HEK293 (cell line): Measurements from ENCODE around the gene SMC3.

Experiments
- AEBP2 ChIP-seq: fragments of 450-650 bp; formaldehyde crosslinking; IDR thresholded peaks from 2 replicates; pipeline ENCODE4 v1.5.1; 2016; ENCODE audit warnings: missing biosample characterization, missing genetic modification characterization, borderline replicate concordance
- BCL11A ChIP-seq: fragments of 450-650 bp; formaldehyde crosslinking; IDR thresholded peaks from 2 replicates; pipeline ENCODE4 v1.5.1; 2016; ENCODE audit warnings: low read depth, missing biosample characterization, missing genetic modification characterization
- EGR2 ChIP-seq: fragments of 450-650 bp; formaldehyde crosslinking; IDR thresholded peaks from 2 replicates; pipeline ENCODE4 v1.5.1; 2016; ENCODE audit warnings: low read depth, missing biosample characterization, missing genetic modification characterization
- GLI4 ChIP-seq: fragments of 450-650 bp; formaldehyde crosslinking; IDR thresholded peaks from 2 replicates; pipeline ENCODE4 v1.5.1; 2016; ENCODE audit warnings: missing biosample characterization, missing genetic modification characterization
- GLIS2 ChIP-seq: fragments of 450-650 bp; formaldehyde crosslinking; IDR thresholded peaks from 2 replicates; pipeline ENCODE4 v1.5.1; 2016; ENCODE audit warnings: missing biosample characterization, missing genetic modification characterization
- HIC1 ChIP-seq: fragments of 450-650 bp; formaldehyde crosslinking; IDR thresholded peaks from 2 replicates; pipeline ENCODE4 v1.5.1; 2016; ENCODE audit warnings: missing biosample characterization, missing genetic modification characterization
- KLF10 ChIP-seq: fragments of 450-650 bp; IDR thresholded peaks from 2 replicates; pipeline ENCODE4 v1.5.1; 2018; ENCODE audit warnings: missing biosample characterization, mild to moderate bottlenecking, missing genetic modification characterization
- SP2 ChIP-seq: fragments of 450-650 bp; formaldehyde crosslinking; IDR thresholded peaks from 2 replicates; pipeline ENCODE4 v1.5.1; 2016; ENCODE audit warnings: missing biosample characterization, missing genetic modification characterization
- SP3 ChIP-seq: fragments of 450-650 bp; formaldehyde crosslinking; IDR thresholded peaks from 2 replicates; pipeline ENCODE4 v1.5.1; 2016; ENCODE audit warnings: missing biosample characterization, missing genetic modification characterization
- TCF7L2 ChIP-seq: IDR thresholded peaks from 2 replicates; pipeline ENCODE4 v1.6.1; 2011; ENCODE audit warnings: low read depth, mild to moderate bottlenecking, inconsistent platforms, low read length, moderate library complexity, borderline replicate concordance
- YY1 ChIP-seq: fragments of 450-650 bp; formaldehyde crosslinking; IDR thresholded peaks from 2 replicates; pipeline ENCODE4 v1.5.1; 2018; ENCODE audit warnings: missing biosample characterization, missing genetic modification characterization
- ZBTB1 ChIP-seq: fragments of 450-650 bp; formaldehyde crosslinking; IDR thresholded peaks from 2 replicates; pipeline ENCODE4 v1.5.1; 2016; ENCODE audit warnings: missing biosample characterization, missing genetic modification characterization
- ZBTB21 ChIP-seq: fragments of 450-650 bp; formaldehyde crosslinking; IDR thresholded peaks from 2 replicates; pipeline ENCODE4 v1.5.1; 2017; ENCODE audit warnings: missing biosample characterization, missing genetic modification characterization
- ZBTB26 ChIP-seq: fragments of 450-650 bp; formaldehyde crosslinking; optimal IDR thresholded peaks from 2 replicates; pipeline ENCODE3; 2016; ENCODE audit warnings: missing biosample characterization, mild to moderate bottlenecking, missing genetic modification characterization
- ZFP3 ChIP-seq: fragments of 450-650 bp; formaldehyde crosslinking; IDR thresholded peaks from 2 replicates; pipeline ENCODE4 v1.5.1; 2016; ENCODE audit warnings: low read depth, missing biosample characterization, missing genetic modification characterization
- ZFP37 ChIP-seq: fragments of 450-650 bp; formaldehyde crosslinking; IDR thresholded peaks from 2 replicates; pipeline ENCODE4 v1.5.1; 2016; ENCODE audit warnings: missing biosample characterization, missing genetic modification characterization
- ZNF10 ChIP-seq: fragments of 450-650 bp; formaldehyde crosslinking; IDR thresholded peaks from 2 replicates; pipeline ENCODE4 v1.5.1; 2017; ENCODE audit warnings: missing biosample characterization, missing genetic modification characterization
- ZNF114 ChIP-seq: fragments of 450-650 bp; formaldehyde crosslinking; IDR thresholded peaks from 2 replicates; pipeline ENCODE4 v1.5.0; 2017; ENCODE audit warnings: missing biosample characterization, missing genetic modification characterization
- ZNF138 ChIP-seq: fragments of 450-650 bp; formaldehyde crosslinking; IDR thresholded peaks from 2 replicates; pipeline ENCODE4 v1.5.1; 2016; ENCODE audit warnings: missing biosample characterization, missing genetic modification characterization, borderline replicate concordance
- ZNF140 ChIP-seq: fragments of 450-650 bp; formaldehyde crosslinking; IDR thresholded peaks from 2 replicates; pipeline ENCODE4 v1.5.1; 2016; ENCODE audit warnings: missing biosample characterization, missing genetic modification characterization
- ZNF155 ChIP-seq: fragments of 450-650 bp; formaldehyde crosslinking; IDR thresholded peaks from 2 replicates; pipeline ENCODE4 v1.5.1; 2016; ENCODE audit warnings: missing biosample characterization, missing genetic modification characterization
- ZNF169 ChIP-seq: fragments of 450-650 bp; formaldehyde crosslinking; IDR thresholded peaks from 2 replicates; pipeline ENCODE4 v1.5.1; 2016; ENCODE audit warnings: missing biosample characterization, missing genetic modification characterization
- ZNF184 ChIP-seq: fragments of 450-650 bp; IDR thresholded peaks from 2 replicates; pipeline ENCODE4 v1.5.1; 2018; ENCODE audit warnings: missing biosample characterization, mild to moderate bottlenecking, missing genetic modification characterization
- ZNF26 ChIP-seq: fragments of 450-650 bp; formaldehyde crosslinking; IDR thresholded peaks from 2 replicates; pipeline ENCODE4 v1.5.1; 2016; ENCODE audit warnings: missing biosample characterization, missing genetic modification characterization
- ZNF341 ChIP-seq: fragments of 450-650 bp; formaldehyde crosslinking; IDR thresholded peaks from 2 replicates; pipeline ENCODE4; 2016; ENCODE audit warnings: low read depth, missing biosample characterization, missing genetic modification characterization
- ZNF366 ChIP-seq: fragments of 450-650 bp; formaldehyde crosslinking; conservative IDR thresholded peaks from 2 replicates; pipeline ENCODE4 v1.5.1; 2016; ENCODE audit warnings: missing biosample characterization, missing genetic modification characterization
- ZNF37A ChIP-seq: fragments of 450-650 bp; IDR thresholded peaks from 2 replicates; pipeline ENCODE4 v1.5.1; 2018; ENCODE audit warnings: missing biosample characterization, missing genetic modification characterization
- ZNF558 ChIP-seq: fragments of 450-650 bp; formaldehyde crosslinking; IDR thresholded peaks from 2 replicates; pipeline ENCODE4 v1.5.1; 2016; ENCODE audit warnings: missing biosample characterization, missing genetic modification characterization
- ZNF571 ChIP-seq: fragments of 450-650 bp; formaldehyde crosslinking; IDR thresholded peaks from 2 replicates; pipeline ENCODE4 v1.5.0; 2017; ENCODE audit warnings: missing biosample characterization, missing genetic modification characterization
- ZNF596 ChIP-seq: fragments of 450-650 bp; IDR thresholded peaks from 2 replicates; pipeline ENCODE4 v1.5.0; 2018; ENCODE audit warnings: missing biosample characterization, mild to moderate bottlenecking, missing genetic modification characterization, moderate library complexity
- ZNF610 ChIP-seq: fragments of 450-650 bp; formaldehyde crosslinking; IDR thresholded peaks from 2 replicates; pipeline ENCODE4 v1.5.1; 2016; ENCODE audit warnings: missing biosample characterization, missing genetic modification characterization, borderline replicate concordance
- ZNF660 ChIP-seq: fragments of 450-650 bp; IDR thresholded peaks from 2 replicates; pipeline ENCODE4 v1.5.1; 2018; ENCODE audit warnings: missing biosample characterization, mild to moderate bottlenecking, missing genetic modification characterization
- ZNF677 ChIP-seq: fragments of 450-650 bp; IDR thresholded peaks from 2 replicates; pipeline ENCODE4 v1.5.0; 2018; ENCODE audit warnings: missing biosample characterization, mild to moderate bottlenecking, missing genetic modification characterization, moderate library complexity
- ZNF692 ChIP-seq: fragments of 450-650 bp; formaldehyde crosslinking; IDR thresholded peaks from 2 replicates; pipeline ENCODE4 v1.5.1; 2016; ENCODE audit warnings: missing biosample characterization, missing genetic modification characterization
- ZNF776 ChIP-seq: fragments of 450-650 bp; formaldehyde crosslinking; IDR thresholded peaks from 2 replicates; pipeline ENCODE4 v1.5.0; 2017; ENCODE audit warnings: missing biosample characterization, missing genetic modification characterization, borderline replicate concordance
- ZNF843 ChIP-seq: fragments of 450-650 bp; formaldehyde crosslinking; IDR thresholded peaks from 2 replicates; pipeline ENCODE4 v1.5.1; 2016; ENCODE audit warnings: missing biosample characterization, missing genetic modification characterization

The SMC3 gene

GRCh38 chr10:110641256-110641655 is 73.8 kb downstream of the SMC3 start (continued):
- TF ChIP-seq GLIS2 (tag by site-specific recombination) (no peak), ZNF155 (tag by site-specific recombination) (no peak), ZNF776 (no peak), ZNF26 (tag by site-specific recombination) (no peak), ZNF366 (tag by site-specific recombination) (peak; percentile 81), ZNF37A (tag by site-specific recombination) (no peak), ZNF660 (peak; percentile 46; the same call in 1 of the 2 replicates), ZNF596 (tag by site-specific recombination) (no peak), TCF7L2 (peak; percentile 95), ZNF692 (tag by site-specific recombination) (no peak), ZNF610 (tag by site-specific recombination) (no peak), SP2 (tag by site-specific recombination) (peak; percentile 35), ZNF140 (no peak), KLF10 (tag by site-specific recombination) (0 out of 2 replicates have a peak, but pooled peaks have one; percentile 38), ZNF10 (tag by site-specific recombination) (no peak), GLI4 (tag by site-specific recombination) (no peak), ZNF114 (tag by site-specific recombination) (no peak), SP3 (tag by site-specific recombination) (peak; percentile 29; the same call in 1 of the 2 replicates), ZFP3 (tag by site-specific recombination) (no peak), ZNF184 (tag by site-specific recombination) (no peak), BCL11A (tag by site-specific recombination) (0 out of 2 replicates have a peak, but pooled peaks have one; percentile 31), ZBTB1 (no peak), ZNF341 (tag by site-specific recombination) (no peak), ZNF138 (no peak), HIC1 (no peak), ZNF571 (no peak), ZFP37 (no peak), ZBTB26 (no peak), EGR2 (tag by site-specific recombination) (no peak), YY1 (tag by site-specific recombination) (no peak), ZBTB21 (tag by site-specific recombination) (no peak), ZNF558 (tag by site-specific recombination) (no peak), ZNF677 (tag by site-specific recombination) (no peak), ZNF169 (no peak), AEBP2 (no peak), ZNF843 (no peak)
